ENCODE results near the gene CASP10.
A peak's percentile ranks its signal among the peaks of the same experiment; 100 is the strongest.
"Not testable (repeated sequence)": the region's sequence is repeated elsewhere in the genome, so short reads cannot be mapped to it uniquely, and the experiment has no call there.

Gene CASP10

DNA sequence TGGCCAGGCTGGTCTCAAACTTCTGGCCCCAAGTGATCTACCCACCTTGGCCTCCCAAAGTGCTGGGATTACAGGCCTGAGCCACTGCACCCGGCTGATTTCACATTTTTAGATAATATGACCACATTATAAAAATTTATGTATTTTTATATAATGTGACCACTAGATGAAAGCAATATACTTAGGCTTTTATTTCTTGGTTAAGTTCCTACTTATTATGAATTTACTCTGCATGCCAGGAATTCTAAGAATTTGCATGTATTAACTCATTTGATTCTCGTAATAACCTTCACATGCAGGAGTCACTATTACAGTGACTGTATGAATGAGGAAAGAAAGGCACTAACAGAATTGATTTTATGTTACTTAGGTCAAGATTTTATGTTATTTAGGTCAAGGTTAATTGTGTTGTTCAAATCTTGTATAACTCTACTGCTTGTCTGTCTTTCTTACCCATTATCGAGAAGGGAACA, 51.8 kb downstream of the CASP10 start:
- no peaks in the 10 kb centered on the region for H3K36me3 ChIP-seq (ENCODE audit: control insufficient read depth in 2 of 2, insufficient read depth in 2 of 2, low read length in 2 of 2)
- no peaks in the 10 kb centered on the region for H3K9me3 ChIP-seq (ENCODE audit: control insufficient read depth in 2 of 2, low read length in 2 of 2)
- no peak overlapping the region for H3K27ac ChIP-seq (ENCODE audit: low read length)
- H3K4me3 ChIP-seq (ENCODE audit: low read length in 2 of 2): no peak overlapping the region
- H3K4me1 ChIP-seq (ENCODE audit: control insufficient read depth, insufficient read depth, low read length): peaks cover 7% of the 10 kb centered on the region
- H3K27me3 ChIP-seq (ENCODE audit: control insufficient read depth in 1 of 2, insufficient read depth in 2 of 2, low read length in 2 of 2): no peaks in the 10 kb centered on the region
- no peak overlapping the region for H3K9ac ChIP-seq (ENCODE audit: low read length in 2 of 2)

DNA sequence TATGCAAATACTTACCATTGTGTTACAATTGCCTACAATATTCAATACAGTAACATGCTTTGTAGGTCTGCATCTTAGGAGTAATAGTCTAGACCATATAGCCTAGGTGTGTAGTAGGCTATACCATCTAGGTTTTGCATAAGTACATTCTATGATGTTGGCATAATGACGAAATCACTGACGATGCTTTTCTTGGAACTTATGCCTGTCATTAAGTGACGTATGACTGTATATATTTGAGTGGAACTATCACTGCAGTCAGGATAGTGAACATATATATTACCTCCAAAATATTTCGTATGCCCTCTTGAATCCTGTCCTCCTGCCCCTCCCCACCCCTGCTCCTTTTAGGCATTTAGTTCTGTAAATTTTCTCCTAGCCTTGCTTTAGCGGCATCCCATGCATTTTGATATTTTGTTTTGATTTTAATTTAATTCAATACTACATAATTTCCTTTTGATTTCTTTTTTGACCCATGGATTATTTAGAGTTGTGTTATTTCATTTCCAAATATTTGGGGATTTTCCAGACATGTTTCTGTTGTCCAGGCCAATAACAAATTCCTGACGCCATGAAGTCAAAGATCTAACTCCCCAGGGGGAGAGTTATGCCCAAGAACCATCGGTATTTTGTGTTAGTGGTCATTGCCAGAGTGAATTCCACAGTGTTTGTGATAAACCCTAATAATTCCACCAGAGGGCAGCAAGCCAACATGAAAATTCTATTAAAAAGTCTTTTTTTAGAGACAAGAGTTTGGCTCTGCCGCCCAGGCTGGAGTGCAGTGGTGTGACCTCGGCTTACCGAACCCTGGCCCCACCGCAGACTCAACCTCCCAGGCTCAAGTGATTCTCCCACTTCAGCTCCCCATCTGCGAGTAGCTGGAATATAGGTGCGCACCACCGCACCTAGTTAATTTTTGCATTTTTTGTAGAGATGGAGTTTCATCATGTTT, 53.2 kb downstream of the CASP10 start:
- Histone ChIP-seq H3K9me3 (ENCODE audit: control insufficient read depth in 2 of 2, low read length in 2 of 2) (no peaks in the 10 kb centered on the region), H3K4me3 (ENCODE audit: low read length in 2 of 2) (peak overlapping the region in 1 of 2 donors; percentile 22), H3K27me3 (ENCODE audit: control insufficient read depth in 1 of 2, insufficient read depth in 2 of 2, low read length in 2 of 2) (no peaks in the 10 kb centered on the region), H3K27ac (ENCODE audit: low read length) (no peak overlapping the region), H3K9ac (ENCODE audit: low read length in 2 of 2) (no peak overlapping the region), H3K4me1 (ENCODE audit: control insufficient read depth, insufficient read depth, low read length) (peaks cover 7% of the 10 kb centered on the region), H3K36me3 (ENCODE audit: control insufficient read depth in 2 of 2, insufficient read depth in 2 of 2, low read length in 2 of 2) (no peaks in the 10 kb centered on the region)

DNA sequence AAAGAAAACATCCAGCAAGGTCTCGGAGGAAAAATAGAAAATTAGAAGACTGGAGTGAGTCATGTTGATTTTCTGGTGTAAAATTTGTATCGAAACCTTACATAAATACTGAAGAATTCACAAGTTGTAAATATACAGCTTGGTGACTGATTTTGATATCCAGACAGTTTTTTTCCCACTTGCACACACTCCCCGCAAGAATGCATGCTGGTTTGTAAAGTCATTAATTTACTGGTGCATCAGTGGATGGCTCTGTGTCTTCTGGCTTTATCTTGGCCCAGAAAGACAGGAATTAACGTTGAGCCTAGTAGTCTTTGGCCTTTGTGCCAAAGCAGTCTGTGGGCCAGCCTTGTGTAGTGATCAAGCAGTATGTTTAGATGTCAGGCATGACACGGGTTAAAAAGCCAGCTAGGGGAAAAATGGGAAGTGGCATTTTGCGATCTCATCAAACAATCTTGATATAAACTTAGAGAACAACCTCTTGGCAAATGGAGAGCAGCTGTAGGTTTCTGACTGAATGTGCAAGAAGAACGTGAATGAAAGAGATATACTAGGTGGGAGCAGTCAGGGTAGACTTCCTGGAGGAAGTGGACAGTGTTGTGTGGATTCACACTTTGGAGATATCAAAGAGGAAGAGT, 54.7 kb downstream of the CASP10 start:
- H3K4me3 ChIP-seq (ENCODE audit: low read length in 2 of 2): no peak overlapping the region
- H3K9ac ChIP-seq (ENCODE audit: low read length in 2 of 2): no peak overlapping the region
- no peaks in the 10 kb centered on the region for H3K27me3 ChIP-seq (ENCODE audit: control insufficient read depth in 1 of 2, insufficient read depth in 2 of 2, low read length in 2 of 2)
- H3K9me3 ChIP-seq (ENCODE audit: control insufficient read depth in 2 of 2, low read length in 2 of 2): no peaks in the 10 kb centered on the region
- no peak overlapping the region for H3K27ac ChIP-seq (ENCODE audit: low read length)
- H3K36me3 ChIP-seq (ENCODE audit: control insufficient read depth in 2 of 2, insufficient read depth in 2 of 2, low read length in 2 of 2): no peaks in the 10 kb centered on the region
- peaks cover 7% of the 10 kb centered on the region for H3K4me1 ChIP-seq (ENCODE audit: control insufficient read depth, insufficient read depth, low read length)

DNA sequence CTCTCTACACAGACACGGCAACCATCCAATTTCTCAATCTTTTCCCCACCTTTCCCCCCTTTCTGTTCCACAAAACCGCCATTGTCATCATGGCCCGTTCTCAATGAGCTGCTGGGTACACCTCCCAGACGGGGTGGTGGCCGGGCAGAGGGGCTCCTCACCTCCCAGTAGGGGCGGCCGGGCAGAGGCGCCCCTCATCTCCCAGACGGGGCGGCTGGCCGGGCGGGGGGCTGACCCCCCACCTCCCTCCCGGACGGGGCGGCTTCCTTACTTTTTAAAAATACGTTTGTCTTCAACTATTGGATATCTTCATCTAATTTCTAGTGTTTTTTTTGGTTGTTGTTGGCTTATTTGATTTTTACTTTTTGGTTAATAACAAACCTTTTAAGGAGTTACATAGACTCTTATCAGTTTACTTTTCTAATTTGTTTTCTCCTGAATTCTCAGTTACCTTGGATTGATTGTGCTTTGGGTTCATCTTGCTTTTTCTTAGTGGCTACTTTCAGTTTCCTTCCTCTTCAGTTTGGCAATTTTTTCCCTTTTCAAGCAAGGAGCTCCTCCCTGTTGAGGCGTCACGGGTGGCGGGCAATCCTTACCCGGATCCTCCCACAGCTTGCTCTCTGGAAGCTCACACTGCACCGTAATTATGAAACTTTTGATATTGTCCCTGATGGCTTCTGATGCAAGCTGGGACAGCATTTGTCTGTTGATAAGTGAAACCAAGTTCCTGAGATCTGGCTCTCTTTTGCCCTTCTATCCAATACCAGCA, 56.4 kb downstream of the CASP10 start:
- H3K9ac ChIP-seq (ENCODE audit: low read length in 2 of 2); H3K27me3 ChIP-seq (ENCODE audit: control insufficient read depth in 1 of 2, insufficient read depth in 2 of 2, low read length in 2 of 2); H3K4me3 ChIP-seq (ENCODE audit: low read length in 2 of 2); H3K4me1 ChIP-seq (ENCODE audit: control insufficient read depth, insufficient read depth, low read length); H3K27ac ChIP-seq (ENCODE audit: low read length); H3K36me3 ChIP-seq (ENCODE audit: control insufficient read depth in 2 of 2, insufficient read depth in 2 of 2, low read length in 2 of 2); H3K9me3 ChIP-seq (ENCODE audit: control insufficient read depth in 2 of 2, low read length in 2 of 2): not testable (repeated sequence)

DNA sequence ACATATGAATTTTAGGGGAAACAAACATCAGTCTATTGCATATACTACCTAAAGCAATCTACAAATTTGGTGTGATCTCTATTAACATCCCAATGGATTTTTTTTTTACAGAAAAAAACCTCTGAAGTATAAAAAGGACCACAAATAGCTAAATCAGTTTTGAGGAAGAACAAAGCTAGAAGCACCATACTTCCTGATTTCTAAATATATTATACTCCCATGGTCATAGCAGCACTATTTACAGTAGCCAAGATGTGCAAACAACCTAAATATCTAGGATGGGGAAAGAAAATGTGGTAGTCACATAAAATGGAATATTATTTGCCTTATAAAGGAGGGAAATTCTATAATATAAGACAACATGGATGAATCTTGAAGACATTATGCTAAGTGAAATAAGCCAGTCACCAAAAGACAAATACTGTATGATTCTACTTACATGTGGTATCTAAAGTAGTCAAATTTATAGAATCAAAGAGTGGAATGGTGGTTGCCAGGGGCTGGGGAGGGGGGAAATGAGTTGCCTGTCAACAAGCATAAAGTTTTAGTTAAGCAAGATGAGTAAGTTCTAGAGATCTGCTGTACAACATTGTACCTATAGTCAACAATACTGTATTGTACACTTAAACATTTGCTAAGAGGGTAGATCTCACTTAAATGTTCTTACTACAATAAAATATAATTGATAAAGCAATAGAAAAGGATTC, 59.8 kb downstream of the CASP10 start:
- H3K4me3 ChIP-seq (ENCODE audit: low read length in 2 of 2): no peak overlapping the region
- no peaks in the 10 kb centered on the region for H3K9me3 ChIP-seq (ENCODE audit: control insufficient read depth in 2 of 2, low read length in 2 of 2)
- no peak overlapping the region for H3K9ac ChIP-seq (ENCODE audit: low read length in 2 of 2)
- H3K36me3 ChIP-seq (ENCODE audit: control insufficient read depth in 2 of 2, insufficient read depth in 2 of 2, low read length in 2 of 2): no peaks in the 10 kb centered on the region
- no peaks in the 10 kb centered on the region for H3K4me1 ChIP-seq (ENCODE audit: control insufficient read depth, insufficient read depth, low read length)
- no peaks in the 10 kb centered on the region for H3K27me3 ChIP-seq (ENCODE audit: control insufficient read depth in 1 of 2, insufficient read depth in 2 of 2, low read length in 2 of 2)
- no peak overlapping the region for H3K27ac ChIP-seq (ENCODE audit: low read length)

DNA sequence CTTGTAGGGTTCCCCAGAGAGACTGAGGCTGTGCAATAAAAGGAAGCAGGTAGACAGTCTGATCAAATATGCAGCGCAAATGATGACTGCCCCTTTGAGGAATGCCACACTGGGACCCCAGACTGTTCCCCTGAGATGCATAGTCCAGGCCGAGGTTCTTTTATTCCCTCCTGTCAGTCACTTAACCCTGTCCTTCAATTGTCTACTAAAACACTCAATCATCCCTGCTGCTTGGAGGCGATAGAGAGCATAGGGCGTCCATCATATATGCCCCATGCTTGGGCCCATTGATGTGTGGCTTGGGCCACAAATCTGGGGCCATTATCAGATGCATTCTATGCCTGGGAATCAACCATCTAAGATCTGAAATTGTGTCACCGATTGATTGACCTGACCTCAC, 61.9 kb downstream of the CASP10 start:
- Histone ChIP-seq H3K9me3 (ENCODE audit: control insufficient read depth in 2 of 2, low read length in 2 of 2) (no peaks in the 10 kb centered on the region), H3K4me1 (ENCODE audit: control insufficient read depth, insufficient read depth, low read length) (no peaks in the 10 kb centered on the region), H3K9ac (ENCODE audit: low read length in 2 of 2) (no peak overlapping the region), H3K27ac (ENCODE audit: low read length) (no peak overlapping the region), H3K4me3 (ENCODE audit: low read length in 2 of 2) (no peak overlapping the region), H3K36me3 (ENCODE audit: control insufficient read depth in 2 of 2, insufficient read depth in 2 of 2, low read length in 2 of 2) (no peaks in the 10 kb centered on the region), H3K27me3 (ENCODE audit: control insufficient read depth in 1 of 2, insufficient read depth in 2 of 2, low read length in 2 of 2) (no peaks in the 10 kb centered on the region)

DNA sequence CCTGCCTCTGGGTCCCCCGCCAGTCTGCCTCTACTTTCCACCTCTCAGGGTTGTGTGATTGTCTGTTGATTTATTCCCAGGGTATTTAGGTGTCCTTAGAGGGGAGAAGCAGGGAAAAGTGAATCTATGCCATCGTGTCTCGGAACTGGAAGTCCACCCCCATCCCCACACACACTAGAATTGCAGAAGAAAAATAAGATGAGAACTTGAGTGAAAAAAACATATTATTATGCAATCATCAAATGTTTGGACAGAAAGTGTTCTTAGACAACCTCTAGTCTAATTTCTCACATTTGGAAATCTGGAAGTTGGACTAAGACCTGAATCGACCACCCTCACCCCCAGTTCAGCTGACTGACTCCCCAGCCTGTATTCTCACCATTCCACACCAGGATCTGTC, 63.3 kb downstream of the CASP10 start:
- Histone ChIP-seq H3K36me3 (ENCODE audit: control insufficient read depth in 2 of 2, insufficient read depth in 2 of 2, low read length in 2 of 2) (no peaks in the 10 kb centered on the region), H3K4me3 (ENCODE audit: low read length in 2 of 2) (no peak overlapping the region), H3K27me3 (ENCODE audit: control insufficient read depth in 1 of 2, insufficient read depth in 2 of 2, low read length in 2 of 2) (no peaks in the 10 kb centered on the region), H3K4me1 (ENCODE audit: control insufficient read depth, insufficient read depth, low read length) (no peaks in the 10 kb centered on the region), H3K27ac (ENCODE audit: low read length) (no peak overlapping the region), H3K9ac (ENCODE audit: low read length in 2 of 2) (no peak overlapping the region), H3K9me3 (ENCODE audit: control insufficient read depth in 2 of 2, low read length in 2 of 2) (no peaks in the 10 kb centered on the region)

DNA sequence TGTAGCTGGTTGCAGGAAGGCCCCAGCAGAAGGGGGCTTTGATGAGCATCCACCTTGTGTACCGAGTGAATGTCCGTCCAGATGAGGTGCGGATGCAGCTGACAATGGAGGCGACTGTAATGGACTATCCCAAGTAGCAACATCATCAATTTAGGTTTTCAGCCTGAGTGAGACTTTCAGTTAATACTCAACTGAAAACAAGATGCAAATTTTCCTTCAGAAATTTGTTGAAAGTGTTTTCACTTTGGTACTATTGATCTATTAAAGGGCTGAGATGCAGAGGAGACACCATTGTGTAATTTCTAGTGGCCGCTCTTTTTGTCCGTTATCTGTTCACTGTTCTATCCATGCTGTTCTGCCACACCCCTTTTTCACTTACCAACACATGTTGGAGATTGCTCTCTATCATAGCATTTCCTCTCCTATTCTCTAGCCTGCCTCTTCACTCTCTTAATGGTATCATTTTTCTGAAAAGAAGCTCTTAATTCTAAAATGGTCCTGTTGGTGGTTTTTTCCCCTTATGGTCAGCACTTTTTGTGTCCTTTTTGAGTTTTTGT, 65.4 kb downstream of the CASP10 start:
- H3K9ac ChIP-seq (ENCODE audit: low read length in 2 of 2): no peak overlapping the region
- H3K27ac ChIP-seq (ENCODE audit: low read length): no peak overlapping the region
- H3K27me3 ChIP-seq (ENCODE audit: control insufficient read depth in 1 of 2, insufficient read depth in 2 of 2, low read length in 2 of 2): no peaks in the 10 kb centered on the region
- no peaks in the 10 kb centered on the region for H3K9me3 ChIP-seq (ENCODE audit: control insufficient read depth in 2 of 2, low read length in 2 of 2)
- no peaks in the 10 kb centered on the region for H3K36me3 ChIP-seq (ENCODE audit: control insufficient read depth in 2 of 2, insufficient read depth in 2 of 2, low read length in 2 of 2)
- no peaks in the 10 kb centered on the region for H3K4me1 ChIP-seq (ENCODE audit: control insufficient read depth, insufficient read depth, low read length)
- H3K4me3 ChIP-seq (ENCODE audit: low read length in 2 of 2): no peak overlapping the region

DNA sequence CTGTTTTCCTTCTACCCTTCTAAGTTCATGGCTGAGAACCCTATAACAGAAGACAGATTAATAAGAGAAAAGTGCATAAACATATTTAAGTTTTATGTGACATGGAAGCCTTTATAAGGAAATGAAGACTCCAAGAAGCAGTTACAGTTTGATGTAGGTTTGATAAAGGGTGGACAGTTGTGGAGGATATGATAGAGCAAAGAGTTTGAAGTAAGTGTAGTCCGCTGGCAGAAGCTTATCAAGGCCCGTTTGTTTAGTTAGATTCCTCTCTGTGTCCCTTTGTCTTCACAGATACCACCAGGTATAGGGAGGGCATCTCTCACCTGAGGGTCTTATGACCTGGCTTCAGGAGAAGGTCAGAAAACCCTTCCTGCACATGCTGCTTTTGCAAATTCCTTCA, 66.9 kb downstream of the CASP10 start:
- Histone ChIP-seq H3K9me3 (ENCODE audit: control insufficient read depth in 2 of 2, low read length in 2 of 2) (no peaks in the 10 kb centered on the region), H3K4me1 (ENCODE audit: control insufficient read depth, insufficient read depth, low read length) (peaks cover 7% of the 10 kb centered on the region), H3K27ac (ENCODE audit: low read length) (no peak overlapping the region), H3K27me3 (ENCODE audit: control insufficient read depth in 1 of 2, insufficient read depth in 2 of 2, low read length in 2 of 2) (no peaks in the 10 kb centered on the region), H3K36me3 (ENCODE audit: control insufficient read depth in 2 of 2, insufficient read depth in 2 of 2, low read length in 2 of 2) (no peaks in the 10 kb centered on the region), H3K9ac (ENCODE audit: low read length in 2 of 2) (no peak overlapping the region), H3K4me3 (ENCODE audit: low read length in 2 of 2) (no peak overlapping the region)

DNA sequence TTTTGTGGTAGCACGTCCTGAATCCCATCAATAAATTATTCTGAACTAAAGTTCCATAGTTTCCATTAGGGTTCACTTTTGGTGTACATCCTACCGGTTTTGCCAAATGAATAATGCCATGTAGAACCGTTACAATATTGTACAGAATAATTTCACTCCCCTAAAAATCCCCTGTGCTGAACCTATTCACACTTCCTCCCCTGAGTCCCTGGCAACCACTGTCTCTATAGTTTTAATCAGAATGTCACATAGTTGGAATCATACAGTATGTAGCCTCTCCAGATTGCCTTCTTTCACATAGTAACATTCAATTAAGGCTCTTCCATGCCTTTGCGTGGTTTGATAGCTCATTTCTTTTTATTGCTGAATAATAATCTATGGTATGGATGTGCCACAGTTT, 67.8 kb downstream of the CASP10 start:
- H3K4me1 ChIP-seq (ENCODE audit: control insufficient read depth, insufficient read depth, low read length): peaks cover 7% of the 10 kb centered on the region
- H3K27ac ChIP-seq (ENCODE audit: low read length): no peak overlapping the region
- H3K9ac ChIP-seq (ENCODE audit: low read length in 2 of 2): no peak overlapping the region
- H3K36me3 ChIP-seq (ENCODE audit: control insufficient read depth in 2 of 2, insufficient read depth in 2 of 2, low read length in 2 of 2): no peaks in the 10 kb centered on the region
- no peaks in the 10 kb centered on the region for H3K27me3 ChIP-seq (ENCODE audit: control insufficient read depth in 1 of 2, insufficient read depth in 2 of 2, low read length in 2 of 2)
- no peak overlapping the region for H3K4me3 ChIP-seq (ENCODE audit: low read length in 2 of 2)
- H3K9me3 ChIP-seq (ENCODE audit: control insufficient read depth in 2 of 2, low read length in 2 of 2): no peaks in the 10 kb centered on the region

Measured in stomach smooth muscle (tissue), 2 donors.